CD4-positive, CD25-positive, alpha-beta regulatory T cell (primary cell): Measurements from ENCODE around the gene ATN1. TPM values are rescaled to one million over a fixed set of nuclear protein-coding genes. Genes with fewer than 3 reads are reported as not detected.
A peak's percentile ranks its signal among the peaks of the same experiment; 100 is the strongest.

Experiments
- ATAC-seq, 2 donors: fragments of 150-1000 bp; cut with Tn5 transposase; one replicate each; pipeline ENCODE4 v1.10.0; 2021; ENCODE audit warnings: low read depth in 2 of 2, moderate number of reproducible peaks in 2 of 2, moderate library complexity in 1 of 2
- DNase-seq, 3 donors: peaks; one replicate each; pipeline versions ENCODE4 v3.0.0 to v3.0.0-alpha.2; 2012 to 2022; ENCODE audit warnings: mixed read lengths in 1 of 3
- H3K27ac ChIP-seq: one replicate; pipeline ENCODE4 v1.7.0; 2013; ENCODE audit warnings: mild to moderate bottlenecking, low read length; ENCODE audit not compliant: insufficient read depth, poor library complexity, severe bottlenecking
- H3K27me3 ChIP-seq: one replicate; pipeline ENCODE4 v1.7.0; 2013; ENCODE audit warnings: low read length; ENCODE audit not compliant: control insufficient read depth, insufficient read depth
- H3K36me3 ChIP-seq: one replicate; pipeline ENCODE4 v1.7.0; 2013; ENCODE audit warnings: mild to moderate bottlenecking, low read length, moderate library complexity; ENCODE audit not compliant: control insufficient read depth, insufficient read depth
- H3K4me1 ChIP-seq: 2 replicates; pipeline ENCODE4 v1.7.0; 2013; ENCODE audit warnings: mild to moderate bottlenecking, low read length; ENCODE audit not compliant: insufficient read depth, control insufficient read depth, poor library complexity, severe bottlenecking
- H3K4me3 ChIP-seq: one replicate; pipeline ENCODE4 v1.7.0; 2013; ENCODE audit warnings: low read depth, mild to moderate bottlenecking, low read length, moderate library complexity
- H3K9me3 ChIP-seq, 2 experiments: 1 replicate in 1 of 2; 2 replicates in 1 of 2; pipeline ENCODE4 v1.7.0; 2013; ENCODE audit warnings: low read length in 2 of 2, mild to moderate bottlenecking in 1 of 2, moderate library complexity in 1 of 2; ENCODE audit not compliant: control insufficient read depth in 2 of 2
- H3K27ac Mint-ChIP-seq, 3 donors: one replicate each; pipeline ENCODE4 v1.8.0; 2020 to 2022; ENCODE audit warnings: mild to moderate bottlenecking in 3 of 3, mixed read lengths in 3 of 3, moderate library complexity in 2 of 3
- H3K27me3 Mint-ChIP-seq: one replicate; pipeline ENCODE4 v1.8.0; 2022; ENCODE audit warnings: mild to moderate bottlenecking, mixed read lengths
- H3K36me3 Mint-ChIP-seq: one replicate; pipeline ENCODE4 v1.8.0; 2020; ENCODE audit warnings: mixed read lengths
- H3K4me1 Mint-ChIP-seq, 4 donors: one replicate each; pipeline ENCODE4 v1.8.0; 2020 to 2022; ENCODE audit warnings: mixed read lengths in 4 of 4, mild to moderate bottlenecking in 1 of 4
- H3K4me3 Mint-ChIP-seq, 4 donors: one replicate each; pipeline ENCODE4 v1.8.0; 2020 to 2022; ENCODE audit warnings: mild to moderate bottlenecking in 4 of 4, mixed read lengths in 4 of 4, moderate library complexity in 3 of 4
- H3K9me3 Mint-ChIP-seq, 7 donors: one replicate each; pipeline ENCODE4 v1.8.0; 2020 to 2022; ENCODE audit warnings: mixed read lengths in 7 of 7, mild to moderate bottlenecking in 3 of 7, moderate library complexity in 2 of 7
- polyA plus RNA-seq, 4 donors: library from polyadenylated mRNA; unstranded; fragments of 300-500 nt; fragmentation: Illumina TruSeq; gene quantifications; one replicate each; pipeline ENCODE4 v1.2.3, GENCODE V29; 2021
- total RNA-seq: library from RNA; stranded (reverse); gene quantifications from one replicate; pipeline ENCODE4 v1.2.3, GENCODE V29; 2022

The ATN1 gene
- total and polyA plus RNA-seq, 5 donors from 2014 or later: 0.17 to 27.5 (median 0.60) TPM

DNA sequence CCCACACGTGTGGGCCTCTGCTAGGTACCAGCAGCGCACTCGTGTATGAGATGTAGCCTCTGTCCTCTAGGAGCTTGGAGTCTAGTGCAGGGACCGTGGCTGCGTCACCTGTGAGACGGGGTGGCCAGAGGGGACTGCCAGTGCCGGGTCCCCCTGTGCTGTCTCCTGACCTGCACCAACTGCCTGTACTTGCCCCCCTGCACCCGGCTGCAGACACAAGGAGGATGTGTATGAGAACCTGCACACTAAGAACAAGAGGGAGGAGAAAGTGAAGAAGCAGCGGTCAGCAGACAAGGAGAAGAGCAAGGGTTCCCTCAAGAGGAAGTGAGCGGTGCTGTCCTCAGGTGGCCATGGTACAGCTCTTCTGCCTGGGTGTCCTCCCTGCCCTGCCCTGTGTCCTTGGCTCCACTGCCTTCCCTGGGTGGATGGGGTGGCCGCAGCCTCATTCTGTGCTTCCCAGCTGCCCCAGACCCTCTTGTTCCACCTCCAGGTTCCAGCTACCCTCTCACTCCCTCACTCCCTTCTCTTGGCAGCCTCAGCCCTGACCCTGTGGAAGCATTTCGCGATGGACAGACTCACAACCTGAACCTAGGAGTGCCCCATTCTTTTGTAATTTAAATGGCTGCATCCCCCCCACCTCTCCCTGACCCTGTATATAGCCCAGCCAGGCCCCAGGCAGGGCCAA lies 33.0 kb downstream of the ATN1 start:
- ATAC-seq (no peak), DNase-seq (peak in 2 of 3 donors; percentile 47 to 72)
- Mint-ChIP-seq H3K4me1 (peaks cover 11 to 84% (median 53%) of the 10 kb centered on the region in 4 donors), H3K27me3 (no peaks in the 10 kb centered on the region), H3K4me3 (peak overlapping the region; percentile 73 to 93 (median 86)), H3K9me3 (no peaks in the 10 kb centered on the region), H3K27ac (peak overlapping the region; percentile 98 to 99 (median 99)), H3K36me3 (peaks cover 36% of the 10 kb centered on the region)
- Histone ChIP-seq H3K36me3 (peaks cover 30% of the 10 kb centered on the region), H3K4me3 (no peak overlapping the region), H3K27me3 (no peaks in the 10 kb centered on the region), H3K4me1 (peaks cover 80% of the 10 kb centered on the region), H3K9me3 (no peaks in the 10 kb centered on the region), H3K27ac (peak overlapping the region; percentile 98)

DNA sequence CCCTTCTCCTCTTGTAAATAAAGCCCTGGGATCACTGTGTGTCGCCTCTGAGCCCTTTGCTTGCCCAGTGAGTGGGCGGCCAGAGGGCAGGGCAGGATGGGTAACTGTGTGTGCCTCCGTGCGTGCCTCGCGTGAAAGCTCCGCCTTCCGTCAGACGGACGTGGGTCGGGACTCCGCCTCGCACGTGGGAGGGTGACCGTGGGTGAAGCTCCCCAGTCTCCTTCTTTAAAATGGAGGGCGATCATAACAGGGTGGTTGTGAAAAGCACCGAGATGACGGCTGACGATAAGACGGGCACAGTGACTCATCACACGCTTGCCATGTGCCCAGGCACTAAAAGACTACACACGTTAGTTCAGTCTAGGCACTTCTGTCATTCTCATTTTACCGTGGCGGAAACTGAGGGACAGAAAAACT lies 33.5 kb downstream of the ATN1 start:
- peak; percentile 88 to 94 (median 90) for DNase-seq
- peaks cover 75% of the 10 kb centered on the region for H3K4me1 ChIP-seq
- Mint-ChIP-seq H3K27me3 (no peaks in the 10 kb centered on the region), H3K4me1 (peaks cover 11 to 78% (median 52%) of the 10 kb centered on the region in 4 donors), H3K9me3 (no peaks in the 10 kb centered on the region), H3K36me3 (peaks cover 36% of the 10 kb centered on the region), H3K4me3 (peak overlapping the region; percentile 73 to 93 (median 86)), H3K27ac (peak overlapping the region; percentile 98 to 99 (median 99))
- peak; percentile 84 to 85 for ATAC-seq
- peaks cover 33% of the 10 kb centered on the region for H3K36me3 ChIP-seq
- H3K27me3 ChIP-seq: no peaks in the 10 kb centered on the region
- peak overlapping the region; percentile 65 for H3K4me3 ChIP-seq
- no peaks in the 10 kb centered on the region for H3K9me3 ChIP-seq
- peak overlapping the region; percentile 98 for H3K27ac ChIP-seq

DNA sequence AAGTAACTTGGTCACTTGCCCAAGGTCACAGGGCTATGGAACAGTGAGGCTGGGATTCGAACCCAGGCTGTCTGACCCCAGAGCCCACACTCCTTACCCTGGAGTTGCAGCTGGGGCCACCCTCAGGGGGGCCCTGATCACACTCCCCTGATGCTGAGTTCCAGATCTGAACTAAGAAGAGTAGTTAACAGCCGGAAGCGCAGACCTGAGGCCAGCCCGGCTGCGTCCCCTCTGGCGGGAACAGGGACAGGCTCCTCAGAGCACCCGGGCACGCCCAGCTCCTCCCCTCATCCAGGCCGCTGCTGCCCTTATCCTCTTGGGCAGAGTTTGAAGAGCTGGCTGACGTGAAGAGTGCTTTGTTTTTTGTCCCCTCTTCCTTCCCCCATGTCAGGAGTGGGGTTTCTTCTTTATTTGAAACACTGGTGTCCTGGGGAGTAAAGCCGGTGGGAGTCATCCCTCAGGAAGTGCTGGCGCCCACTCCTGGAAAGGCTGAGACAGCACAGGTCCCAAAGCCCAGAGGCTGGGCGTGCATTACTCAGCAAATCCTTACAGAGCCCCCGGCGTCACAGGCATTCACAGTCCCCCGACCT lies 34.0 kb downstream of the ATN1 start:
- Histone ChIP-seq H3K9me3 (no peaks in the 10 kb centered on the region), H3K4me3 (peak overlapping the region; percentile 65), H3K36me3 (peaks cover 33% of the 10 kb centered on the region), H3K27ac (peak overlapping the region; percentile 98), H3K4me1 (peaks cover 70% of the 10 kb centered on the region), H3K27me3 (no peaks in the 10 kb centered on the region)
- peak overlapping the region; percentile 73 to 93 (median 86) for H3K4me3 Mint-ChIP-seq
- ATAC-seq: peak; percentile 21 to 22
- H3K36me3 Mint-ChIP-seq: peaks cover 35% of the 10 kb centered on the region
- H3K27me3 Mint-ChIP-seq: no peaks in the 10 kb centered on the region
- peak in 2 of 3 donors; percentile 48 to 79 for DNase-seq
- peaks cover 11 to 73% (median 48%) of the 10 kb centered on the region in 4 donors for H3K4me1 Mint-ChIP-seq
- no peaks in the 10 kb centered on the region for H3K9me3 Mint-ChIP-seq
- peak overlapping the region; percentile 98 to 99 (median 99) for H3K27ac Mint-ChIP-seq

DNA sequence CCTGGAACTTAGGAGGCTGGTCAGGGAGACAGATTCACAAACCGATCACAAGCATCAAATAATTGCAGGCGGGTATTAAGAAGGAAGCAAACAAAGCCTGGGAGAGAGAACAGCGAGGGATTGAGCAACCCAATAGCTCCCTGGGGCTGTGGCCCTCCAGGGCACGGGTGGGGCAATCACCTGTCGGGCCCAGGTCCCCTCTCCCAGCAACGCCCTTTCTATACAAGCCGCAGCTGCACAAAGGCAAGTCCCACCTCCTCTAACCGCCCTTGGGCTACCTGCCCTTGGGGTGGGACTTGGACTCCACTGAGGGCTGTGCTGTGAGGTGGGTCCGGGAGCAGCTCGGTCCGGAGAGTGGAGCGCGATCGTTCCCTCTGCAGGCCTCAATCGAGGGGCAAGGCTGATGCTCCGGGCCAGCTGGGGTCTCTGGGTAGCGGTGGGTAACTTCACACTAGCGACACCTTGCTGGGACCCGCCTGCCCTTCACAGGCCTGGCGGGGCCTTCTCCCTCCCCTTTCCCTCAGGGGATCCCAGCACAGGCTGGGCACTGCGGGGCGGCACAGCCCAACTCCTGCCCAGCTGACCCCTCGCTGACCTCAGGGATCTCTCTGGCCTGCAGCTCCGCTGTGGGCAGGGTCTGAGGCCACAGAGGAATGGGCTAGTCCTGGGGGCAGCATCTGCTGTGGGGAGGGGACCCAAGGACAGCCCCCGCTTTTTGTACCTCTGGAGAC lies 34.7 kb downstream of the ATN1 start:
- ATAC-seq (no peak), DNase-seq (no peak)
- H3K4me3 ChIP-seq: peak overlapping the region; percentile 65
- Mint-ChIP-seq H3K4me1 (peaks cover 11 to 67% (median 43%) of the 10 kb centered on the region in 4 donors), H3K36me3 (peaks cover 30% of the 10 kb centered on the region), H3K27ac (peak overlapping the region; percentile 98 to 99 (median 99)), H3K27me3 (no peaks in the 10 kb centered on the region), H3K4me3 (peak overlapping the region; percentile 48 to 93 (median 86)), H3K9me3 (no peaks in the 10 kb centered on the region)
- H3K4me1 ChIP-seq: peaks cover 63% of the 10 kb centered on the region
- H3K36me3 ChIP-seq: peaks cover 33% of the 10 kb centered on the region
- peak overlapping the region; percentile 98 for H3K27ac ChIP-seq
- H3K27me3 ChIP-seq: no peaks in the 10 kb centered on the region
- no peaks in the 10 kb centered on the region for H3K9me3 ChIP-seq

- Histone ChIP-seq H3K4me1 (peaks cover 56% of the 10 kb centered on the region), H3K27me3 (no peaks in the 10 kb centered on the region), H3K36me3 (peaks cover 36% of the 10 kb centered on the region), H3K9me3 (no peaks in the 10 kb centered on the region), H3K4me3 (no peak overlapping the region), H3K27ac (peak overlapping the region; percentile 98)
- Mint-ChIP-seq H3K4me3 (no peak overlapping the region), H3K27ac (peak overlapping the region in 2 of 3 donors; percentile 5 to 99), H3K36me3 (peaks cover 27% of the 10 kb centered on the region), H3K4me1 (peaks cover 9 to 60% (median 37%) of the 10 kb centered on the region in 4 donors), H3K9me3 (no peaks in the 10 kb centered on the region), H3K27me3 (no peaks in the 10 kb centered on the region)
- DNase-seq: no peak
- no peak for ATAC-seq
Observed at GRCh38 chr12:6963016-6963731, 35.4 kb downstream of the ATN1 start.

- DNase-seq (no peak), ATAC-seq (no peak)
- H3K27me3 Mint-ChIP-seq: no peaks in the 10 kb centered on the region
- Histone ChIP-seq H3K27ac (no peak overlapping the region), H3K4me3 (no peak overlapping the region), H3K36me3 (peaks cover 43% of the 10 kb centered on the region), H3K4me1 (peaks cover 52% of the 10 kb centered on the region), H3K27me3 (no peaks in the 10 kb centered on the region), H3K9me3 (no peaks in the 10 kb centered on the region)
- H3K27ac Mint-ChIP-seq: peak overlapping the region; percentile 38 to 92 (median 90)
- no peaks in the 10 kb centered on the region for H3K9me3 Mint-ChIP-seq
- H3K4me3 Mint-ChIP-seq: no peak overlapping the region
- H3K36me3 Mint-ChIP-seq: peaks cover 24% of the 10 kb centered on the region
- peaks cover 6 to 59% (median 37%) of the 10 kb centered on the region in 4 donors for H3K4me1 Mint-ChIP-seq
Observed at GRCh38 chr12:6963791-6964413, 36.1 kb downstream of the ATN1 start.

- H3K27ac ChIP-seq: peak overlapping the region; percentile 75
- no peaks in the 10 kb centered on the region for H3K27me3 ChIP-seq
- ATAC-seq: no peak
- no peaks in the 10 kb centered on the region for H3K27me3 Mint-ChIP-seq
- H3K4me1 ChIP-seq: peaks cover 52% of the 10 kb centered on the region
- peak overlapping the region in 2 of 3 donors; percentile 90 to 92 for H3K27ac Mint-ChIP-seq
- H3K36me3 Mint-ChIP-seq: peaks cover 23% of the 10 kb centered on the region
- no peak overlapping the region for H3K4me3 ChIP-seq
- no peaks in the 10 kb centered on the region for H3K9me3 ChIP-seq
- no peak for DNase-seq
- no peaks in the 10 kb centered on the region for H3K9me3 Mint-ChIP-seq
- H3K4me1 Mint-ChIP-seq: peaks cover 11 to 59% (median 36%) of the 10 kb centered on the region in 4 donors
- H3K4me3 Mint-ChIP-seq: peak overlapping the region in 3 of 4 donors; percentile 43 to 83 (median 78)
- H3K36me3 ChIP-seq: peaks cover 47% of the 10 kb centered on the region
Observed at GRCh38 chr12:6964605-6965025, 36.9 kb downstream of the ATN1 start.
